ENCODE measurements around the gene TRDN. TPM values are rescaled to one million over a fixed set of nuclear protein-coding genes. Genes with fewer than 3 reads are reported as not detected.

TRDN gene, protein sequence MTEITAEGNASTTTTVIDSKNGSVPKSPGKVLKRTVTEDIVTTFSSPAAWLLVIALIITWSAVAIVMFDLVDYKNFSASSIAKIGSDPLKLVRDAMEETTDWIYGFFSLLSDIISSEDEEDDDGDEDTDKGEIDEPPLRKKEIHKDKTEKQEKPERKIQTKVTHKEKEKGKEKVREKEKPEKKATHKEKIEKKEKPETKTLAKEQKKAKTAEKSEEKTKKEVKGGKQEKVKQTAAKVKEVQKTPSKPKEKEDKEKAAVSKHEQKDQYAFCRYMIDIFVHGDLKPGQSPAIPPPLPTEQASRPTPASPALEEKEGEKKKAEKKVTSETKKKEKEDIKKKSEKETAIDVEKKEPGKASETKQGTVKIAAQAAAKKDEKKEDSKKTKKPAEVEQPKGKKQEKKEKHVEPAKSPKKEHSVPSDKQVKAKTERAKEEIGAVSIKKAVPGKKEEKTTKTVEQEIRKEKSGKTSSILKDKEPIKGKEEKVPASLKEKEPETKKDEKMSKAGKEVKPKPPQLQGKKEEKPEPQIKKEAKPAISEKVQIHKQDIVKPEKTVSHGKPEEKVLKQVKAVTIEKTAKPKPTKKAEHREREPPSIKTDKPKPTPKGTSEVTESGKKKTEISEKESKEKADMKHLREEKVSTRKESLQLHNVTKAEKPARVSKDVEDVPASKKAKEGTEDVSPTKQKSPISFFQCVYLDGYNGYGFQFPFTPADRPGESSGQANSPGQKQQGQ
- total RNA-seq: not detected

DNA sequence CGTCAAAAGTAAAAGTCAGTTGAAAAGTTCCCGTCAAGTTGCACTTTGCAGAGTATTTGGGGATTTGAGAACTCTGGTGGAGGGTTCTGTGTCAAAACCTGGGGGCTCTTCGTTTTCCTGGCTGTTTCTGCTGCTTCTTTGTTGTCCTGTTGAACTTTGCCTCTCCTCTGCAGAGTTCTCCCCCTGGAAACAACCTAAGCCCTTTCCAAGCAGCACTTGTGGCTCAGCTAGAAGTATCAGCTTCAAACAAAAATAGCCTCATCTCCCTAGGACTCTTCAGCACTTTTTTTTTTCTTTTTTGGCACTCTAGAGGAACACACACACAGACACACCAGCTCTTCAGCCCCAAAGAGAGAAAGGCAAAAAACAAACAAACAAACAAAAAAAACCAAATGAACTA lies at the start of gene TRDN:
TRDN (minus strand) TSS at position 169 of the 400 bp plus-strand sequence. CDS start 175 bp downstream, outside the sequence.
- ChIA-PET CTCF (no interaction called here), POLR2A (no interaction called here)
- no peak within 1 kb of the TSS for H3K4me3 Mint-ChIP-seq

DNA sequence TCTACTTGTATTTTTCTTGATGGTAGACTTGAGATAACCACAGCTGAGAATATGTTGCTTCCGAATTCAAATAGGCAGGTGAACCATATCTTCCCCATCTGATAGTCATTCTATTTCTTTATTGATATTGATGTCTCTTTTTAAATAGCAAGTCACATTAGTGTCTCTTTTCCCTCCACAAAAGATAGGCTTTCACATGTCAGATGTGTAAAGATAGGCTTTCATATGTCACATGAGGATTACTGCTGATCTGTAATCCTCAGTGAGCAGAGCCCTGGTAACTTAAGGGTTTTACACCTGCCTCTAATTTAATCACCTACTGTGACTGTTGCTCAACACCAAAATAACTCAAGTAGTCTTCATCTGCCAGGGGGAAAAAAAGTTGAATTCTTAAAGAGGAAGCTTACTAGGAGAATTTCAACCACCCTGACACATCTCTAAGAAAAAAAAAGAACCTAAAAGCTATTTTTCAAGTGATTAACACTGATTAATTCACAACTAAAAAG lies 45.3 kb upstream of the TRDN start:
- ATAC-seq: no peak
- H3K36me3 Mint-ChIP-seq (ENCODE audit: low read depth): no peaks in the 10 kb centered on the region
- no peak overlapping the region for H3K4me3 Mint-ChIP-seq
- ChIA-PET CTCF (no interaction called here), POLR2A (no interaction called here)
- no peaks in the 10 kb centered on the region for H3K4me1 Mint-ChIP-seq (ENCODE audit: low read depth)
- no peak overlapping the region for H3K27ac Mint-ChIP-seq
- no peaks in the 10 kb centered on the region for H3K27me3 Mint-ChIP-seq (ENCODE audit: low read depth)
- no peaks in the 10 kb centered on the region for H3K9me3 Mint-ChIP-seq (ENCODE audit: insufficient read depth)
- no peak for DNase-seq

More for the DNA sequence above, at the start of gene TRDN:
- Mint-ChIP-seq H3K27ac (no peak within 1 kb of the TSS), H3K4me1 (ENCODE audit: low read depth) (no peaks in the 10 kb centered on the region), H3K27me3 (ENCODE audit: low read depth) (no peaks in the 10 kb centered on the region), H3K9me3 (ENCODE audit: insufficient read depth) (no peaks in the 10 kb centered on the region), H3K36me3 (ENCODE audit: low read depth) (no peaks in the 10 kb centered on the region)
- ATAC-seq (no peak), DNase-seq (no peak)

DNA sequence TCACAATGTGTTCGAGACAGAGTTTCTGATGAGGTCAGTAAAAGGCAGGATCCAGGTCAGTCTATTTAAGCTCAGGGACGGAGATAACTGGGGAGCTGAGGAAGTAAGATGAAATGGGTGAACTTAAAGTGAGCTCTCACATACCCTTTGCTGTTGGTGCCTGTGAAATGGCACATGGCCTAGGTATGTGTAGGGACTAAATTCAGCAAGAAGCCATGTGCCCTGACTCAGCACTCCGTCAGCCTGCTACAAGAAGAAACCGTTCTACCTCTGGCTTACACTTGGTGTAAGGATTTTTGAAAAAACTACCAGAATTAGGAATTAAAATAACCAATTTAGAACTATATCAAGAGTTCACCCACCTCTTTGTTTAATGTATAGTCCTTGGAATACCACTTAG lies 41.1 kb upstream of the TRDN start:
- CTCF ChIA-PET: no interaction called here
- H3K4me1 Mint-ChIP-seq (ENCODE audit: low read depth): no peaks in the 10 kb centered on the region
- POLR2A ChIA-PET: no interaction called here

DNA sequence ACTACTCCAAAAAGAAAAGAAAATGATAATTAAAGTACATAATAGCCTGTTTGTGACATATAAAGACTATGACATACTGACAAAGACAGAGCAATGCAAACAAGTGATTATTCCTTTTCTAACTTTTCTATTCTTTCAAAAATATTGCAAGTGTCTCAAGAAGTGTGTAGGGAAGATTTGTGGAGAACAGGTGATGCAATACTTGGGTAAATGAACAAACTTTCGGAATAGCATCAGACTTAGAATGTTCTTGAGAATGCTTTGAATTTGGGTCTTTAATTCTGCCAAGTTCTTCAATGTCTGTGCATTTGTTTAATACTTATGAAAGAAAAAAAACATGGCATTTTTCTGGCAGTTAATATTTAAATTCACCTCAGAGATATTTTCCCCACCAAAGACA lies 40.0 kb upstream of the TRDN start:
- H3K36me3 Mint-ChIP-seq (ENCODE audit: low read depth): no peaks in the 10 kb centered on the region
- H3K9me3 Mint-ChIP-seq (ENCODE audit: insufficient read depth): no peaks in the 10 kb centered on the region
- POLR2A ChIA-PET: no interaction called here
- no peak for ATAC-seq
- no peaks in the 10 kb centered on the region for H3K27me3 Mint-ChIP-seq (ENCODE audit: low read depth)
- no peaks in the 10 kb centered on the region for H3K4me1 Mint-ChIP-seq (ENCODE audit: low read depth)
- H3K4me3 Mint-ChIP-seq: no peak overlapping the region
- CTCF ChIA-PET: no interaction called here
- no peak overlapping the region for H3K27ac Mint-ChIP-seq
- DNase-seq: no peak

More for the DNA sequence above, 41.1 kb upstream of the TRDN start:
- no peak for ATAC-seq
- Mint-ChIP-seq H3K27me3 (ENCODE audit: low read depth) (no peaks in the 10 kb centered on the region), H3K36me3 (ENCODE audit: low read depth) (no peaks in the 10 kb centered on the region), H3K27ac (no peak overlapping the region), H3K4me3 (no peak overlapping the region), H3K9me3 (ENCODE audit: insufficient read depth) (no peaks in the 10 kb centered on the region)
- DNase-seq: no peak

GRCh38 chr6:123668965-123669591 lies 32.3 kb upstream of the TRDN start:
- ChIA-PET POLR2A (no interaction called here), CTCF (no interaction called here)
- Mint-ChIP-seq H3K4me1 (ENCODE audit: low read depth) (no peaks in the 10 kb centered on the region), H3K36me3 (ENCODE audit: low read depth) (no peaks in the 10 kb centered on the region), H3K9me3 (ENCODE audit: insufficient read depth) (no peaks in the 10 kb centered on the region), H3K27ac (no peak overlapping the region), H3K27me3 (ENCODE audit: low read depth) (no peaks in the 10 kb centered on the region), H3K4me3 (no peak overlapping the region)
- ATAC-seq (no peak), DNase-seq (no peak)

GRCh38 chr6:123668063-123668462 lies 31.3 kb upstream of the TRDN start:
- H3K27ac Mint-ChIP-seq: no peak overlapping the region
- CTCF ChIA-PET: no interaction called here
- no peak overlapping the region for H3K4me3 Mint-ChIP-seq
- no peaks in the 10 kb centered on the region for H3K27me3 Mint-ChIP-seq (ENCODE audit: low read depth)
- H3K4me1 Mint-ChIP-seq (ENCODE audit: low read depth): no peaks in the 10 kb centered on the region
- DNase-seq (no peak), ATAC-seq (no peak)
- POLR2A ChIA-PET: no interaction called here
- no peaks in the 10 kb centered on the region for H3K36me3 Mint-ChIP-seq (ENCODE audit: low read depth)
- no peaks in the 10 kb centered on the region for H3K9me3 Mint-ChIP-seq (ENCODE audit: insufficient read depth)

DNA sequence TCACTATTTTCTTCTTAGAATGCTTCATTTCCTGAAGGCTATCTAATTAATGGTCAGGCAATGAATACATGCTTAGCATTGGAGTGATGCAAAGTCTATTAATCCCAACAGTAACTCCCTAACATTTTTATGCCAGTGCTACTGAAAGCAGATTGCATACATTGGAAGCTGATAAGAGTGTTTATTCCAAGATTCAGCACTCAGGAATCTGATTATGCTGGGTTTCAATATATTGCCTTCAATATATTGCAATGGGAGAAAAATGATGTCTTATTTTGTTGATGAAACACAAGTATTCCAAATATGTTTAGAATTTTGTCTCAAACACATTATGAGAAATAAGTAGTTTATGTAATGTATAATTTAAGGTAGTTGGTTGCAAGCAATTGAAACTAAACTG lies 26.7 kb upstream of the TRDN start:
- no peak overlapping the region for H3K4me3 Mint-ChIP-seq
- ATAC-seq: no peak
- H3K27me3 Mint-ChIP-seq (ENCODE audit: low read depth): no peaks in the 10 kb centered on the region
- H3K4me1 Mint-ChIP-seq (ENCODE audit: low read depth): no peaks in the 10 kb centered on the region
- DNase-seq: no peak
- no peak overlapping the region for H3K27ac Mint-ChIP-seq
- no peaks in the 10 kb centered on the region for H3K36me3 Mint-ChIP-seq (ENCODE audit: low read depth)
- H3K9me3 Mint-ChIP-seq (ENCODE audit: insufficient read depth): no peaks in the 10 kb centered on the region
- CTCF ChIA-PET: no interaction called here
- POLR2A ChIA-PET: no interaction called here

DNA sequence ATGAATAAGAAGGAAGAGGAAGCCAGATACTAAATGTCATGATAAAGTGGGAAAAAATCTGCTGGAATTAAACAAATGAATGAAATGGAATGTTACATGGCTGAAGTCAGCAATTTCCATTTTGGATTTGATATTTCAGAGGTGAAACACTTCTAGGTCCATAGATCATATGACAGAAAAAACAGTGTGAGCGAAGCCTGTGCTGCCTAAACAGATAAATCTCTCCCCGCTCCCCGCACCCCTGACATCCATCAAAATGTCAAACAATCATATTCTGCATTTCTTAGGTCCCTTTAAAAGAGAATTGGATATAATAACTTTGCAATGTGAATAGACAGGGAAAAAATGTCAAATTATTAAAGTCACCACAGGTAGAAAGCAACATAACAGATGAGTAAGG lies 26.0 kb upstream of the TRDN start:
- H3K27me3 Mint-ChIP-seq (ENCODE audit: low read depth): no peaks in the 10 kb centered on the region
- H3K4me3 Mint-ChIP-seq: no peak overlapping the region
- POLR2A ChIA-PET: no interaction called here
- no peaks in the 10 kb centered on the region for H3K9me3 Mint-ChIP-seq (ENCODE audit: insufficient read depth)
- DNase-seq: no peak
- H3K27ac Mint-ChIP-seq: no peak overlapping the region
- no peak for ATAC-seq
- CTCF ChIA-PET: no interaction called here
- no peaks in the 10 kb centered on the region for H3K4me1 Mint-ChIP-seq (ENCODE audit: low read depth)
- H3K36me3 Mint-ChIP-seq (ENCODE audit: low read depth): no peaks in the 10 kb centered on the region

- Mint-ChIP-seq H3K27me3 (ENCODE audit: low read depth) (no peaks in the 10 kb centered on the region), H3K9me3 (ENCODE audit: insufficient read depth) (no peaks in the 10 kb centered on the region), H3K36me3 (ENCODE audit: low read depth) (no peaks in the 10 kb centered on the region), H3K27ac (no peak overlapping the region), H3K4me1 (ENCODE audit: low read depth) (no peaks in the 10 kb centered on the region), H3K4me3 (no peak overlapping the region)
- ATAC-seq (no peak), DNase-seq (no peak)
- CTCF ChIA-PET: no interaction called here
- POLR2A ChIA-PET: no interaction called here
These were observed 24.5 kb upstream of the TRDN start for GRCh38 chr6:123661105-123661891.

- no peaks in the 10 kb centered on the region for H3K27me3 Mint-ChIP-seq (ENCODE audit: low read depth)
- no peaks in the 10 kb centered on the region for H3K36me3 Mint-ChIP-seq (ENCODE audit: low read depth)
- H3K27ac Mint-ChIP-seq: no peak overlapping the region
- POLR2A ChIA-PET: no interaction called here
- ATAC-seq: no peak
- no peaks in the 10 kb centered on the region for H3K9me3 Mint-ChIP-seq (ENCODE audit: insufficient read depth)
- H3K4me1 Mint-ChIP-seq (ENCODE audit: low read depth): no peaks in the 10 kb centered on the region
- H3K4me3 Mint-ChIP-seq: no peak overlapping the region
- CTCF ChIA-PET: no interaction called here
- DNase-seq: no peak
These were observed 23.4 kb upstream of the TRDN start for GRCh38 chr6:123659960-123660748.

- ATAC-seq (no peak), DNase-seq (no peak)
- no peaks in the 10 kb centered on the region for H3K27me3 Mint-ChIP-seq (ENCODE audit: low read depth)
- H3K4me3 Mint-ChIP-seq: no peak overlapping the region
- POLR2A ChIA-PET: no interaction called here
- no peaks in the 10 kb centered on the region for H3K36me3 Mint-ChIP-seq (ENCODE audit: low read depth)
- CTCF ChIA-PET: no interaction called here
- no peak overlapping the region for H3K27ac Mint-ChIP-seq
- H3K9me3 Mint-ChIP-seq (ENCODE audit: insufficient read depth): no peaks in the 10 kb centered on the region
- no peaks in the 10 kb centered on the region for H3K4me1 Mint-ChIP-seq (ENCODE audit: low read depth)
These were observed 22.1 kb upstream of the TRDN start for GRCh38 chr6:123658848-123659247.

All from activated CD8-positive, alpha-beta T cell treated with anti-CD3 and anti-CD28 coated beads, Interleukin-2, amount 10 ng/mL, durations not matched to agents 7 days and 5 days (primary cell).